Measurements from ENCODE around the gene PERCC1.
"Not testable (repeated sequence)": the region's sequence is repeated elsewhere in the genome, so short reads cannot be mapped to it uniquely, and the experiment has no call there.

PERCC1 gene

GRCh38 chr16:1435921-1436697, 5.2 kb downstream of the PERCC1 start:
- TF ChIP-seq CTCF (IDR thresholded peaks at IDR 0.05; ENCODE audit: low read depth, low read length): no peak
- no peak for DNase-seq (ENCODE audit: extremely low read depth, low read depth)

GRCh38 chr16:1436731-1437355, 6.0 kb downstream of the PERCC1 start:
- DNase-seq (ENCODE audit: extremely low read depth, low read depth): no peak
- no peak for TF ChIP-seq CTCF (IDR thresholded peaks at IDR 0.05; ENCODE audit: low read depth, low read length)

GRCh38 chr16:1437606-1438005, 6.7 kb downstream of the PERCC1 start:
- no peak for DNase-seq (ENCODE audit: extremely low read depth, low read depth)
- TF ChIP-seq CTCF (IDR thresholded peaks at IDR 0.05; ENCODE audit: low read depth, low read length): no peak

- no peak for DNase-seq (ENCODE audit: extremely low read depth, low read depth)
- no peak for TF ChIP-seq CTCF (IDR thresholded peaks at IDR 0.05; ENCODE audit: low read depth, low read length)
These were observed 7.6 kb downstream of the PERCC1 start for GRCh38 chr16:1438229-1439057.

- DNase-seq (ENCODE audit: extremely low read depth, low read depth): no peak
- no peak for TF ChIP-seq CTCF (IDR thresholded peaks at IDR 0.05; ENCODE audit: low read depth, low read length)
These were observed 8.3 kb downstream of the PERCC1 start for GRCh38 chr16:1439058-1439698.

- DNase-seq (ENCODE audit: extremely low read depth, low read depth): not testable (repeated sequence)
These were observed 8.8 kb downstream of the PERCC1 start for GRCh38 chr16:1439699-1440074.

GRCh38 chr16:1441391-1441829, 10.5 kb downstream of the PERCC1 start:
- TF ChIP-seq CTCF (IDR thresholded peaks at IDR 0.05; ENCODE audit: low read depth, low read length): no peak
- no peak for DNase-seq (ENCODE audit: extremely low read depth, low read depth)
